ENCODE data around the gene USP37. TPM values are rescaled to one million over a fixed set of nuclear protein-coding genes. Genes with fewer than 3 reads are reported as not detected.
A peak's percentile ranks its signal among the peaks of the same experiment; 100 is the strongest.

USP37 gene
- total and polyA plus RNA-seq, 2 of the 13 experiments (the other 11 are each of a cell fraction or from before 2014, with no cell fraction given), result 6.5 to 30.6 TPM

- TF ChIP-seq FOXO4 (CRISPR knock-in tag; conservative IDR thresholded peaks at IDR 0.05), result 0 out of 2 replicates have a peak, but pooled peaks have one; percentile 74
- peak; percentile 88; the same call in 1 of the 2 replicates for TF ChIP-seq SMAD1 (CRISPR knock-in tag; IDR thresholded peaks at IDR 0.05; ENCODE audit: borderline replicate concordance, low read depth)
- 0 out of 2 replicates have a peak, but pooled peaks have one; percentile 65 for TF ChIP-seq ZBED4 (CRISPR knock-in tag; IDR thresholded peaks at IDR 0.05; ENCODE audit: borderline replicate concordance)
- TF ChIP-seq HHEX (CRISPR knock-in tag; IDR thresholded peaks at IDR 0.05), result 0 out of 2 replicates have a peak, but pooled peaks have one; percentile 14
- peak; percentile 79 for TF ChIP-seq ZNF160 (CRISPR knock-in tag; IDR thresholded peaks at IDR 0.05)
- peak; percentile 79; the same call in 1 of the 2 replicates for TF ChIP-seq ATF7-NPFF (CRISPR knock-in tag; IDR thresholded peaks at IDR 0.05; ENCODE audit: low read depth)
- peak; percentile 65 for TF ChIP-seq CCAR2 (optimal IDR thresholded peaks at IDR 0.05; ENCODE audit: low read depth, low read length)
- TF ChIP-seq ARNT (IDR thresholded peaks at IDR 0.05), result no peak
- TF ChIP-seq ZBTB7A (CRISPR knock-in tag; IDR thresholded peaks at IDR 0.05), result peak; percentile 4; the same call in 1 of the 2 replicates
- TF ChIP-seq ZNF17 (CRISPR knock-in tag; IDR thresholded peaks at IDR 0.05), result no peak
- 0 out of 2 replicates have a peak, but pooled peaks have one; percentile 41 for TF ChIP-seq SIX1 (CRISPR knock-in tag; IDR thresholded peaks at IDR 0.05; ENCODE audit: borderline replicate concordance)
- TF ChIP-seq CBFB (CRISPR knock-in tag; IDR thresholded peaks at IDR 0.05), result peak; percentile 35; the same call in 1 of the 2 replicates
- peak; percentile 39; the same call in 1 of the 2 replicates for TF ChIP-seq ELF1 (CRISPR knock-in tag; IDR thresholded peaks at IDR 0.05)
- TF ChIP-seq THAP11 (CRISPR knock-in tag; IDR thresholded peaks at IDR 0.05), result peak; percentile 73
- TF ChIP-seq ZNF724P (CRISPR knock-in tag; IDR thresholded peaks at IDR 0.05; ENCODE audit: borderline replicate concordance), result peak; percentile 79; the same call in 1 of the 2 replicates
- peak; percentile 78 for TF ChIP-seq ZNF414 (CRISPR knock-in tag; IDR thresholded peaks at IDR 0.05)
- TF ChIP-seq ZNF574 (CRISPR knock-in tag; IDR thresholded peaks at IDR 0.05), result peak; percentile 68
- peak; percentile 11; the same call in 1 of the 2 replicates for TF ChIP-seq ZNF770 (CRISPR knock-in tag; IDR thresholded peaks at IDR 0.05)
Observed at GRCh38 chr2:218418717-218419458, 149.3 kb downstream of the USP37 start, which contains the start of gene VIL1 (continued).

All from HepG2 (cell line).